Type B pancreatic cell (in vitro differentiated cells): Measurements from ENCODE around the gene MYO5C. TPM values are rescaled to one million over a fixed set of nuclear protein-coding genes. Genes with fewer than 3 reads are reported as not detected.

Experiments
- DNase-seq: peaks from one replicate; pipeline ENCODE4 v3.0.0; 2021; ENCODE audit warnings: mixed read lengths; ENCODE audit not compliant: unreplicated experiment; ENCODE audit errors: extremely low spot score
- H3K27ac Mint-ChIP-seq: 2 replicates; pipeline ENCODE4 v1.8.0; 2021; ENCODE audit warnings: mild to moderate bottlenecking, mixed read lengths
- H3K27me3 Mint-ChIP-seq: 2 replicates; pipeline ENCODE4 v1.8.0; 2021; ENCODE audit warnings: mixed read lengths
- H3K36me3 Mint-ChIP-seq: 2 replicates; pipeline ENCODE4 v1.8.0; 2021; ENCODE audit warnings: mixed read lengths
- H3K4me1 Mint-ChIP-seq: one replicate; pipeline ENCODE4 v1.8.0; 2021; ENCODE audit warnings: mixed read lengths; ENCODE audit not compliant: unreplicated experiment
- H3K4me3 Mint-ChIP-seq: 2 replicates; pipeline ENCODE4 v1.8.0; 2021; ENCODE audit warnings: mild to moderate bottlenecking, mixed read lengths
- H3K9me3 Mint-ChIP-seq: 2 replicates; pipeline ENCODE4 v1.8.0; 2021; ENCODE audit warnings: mixed read lengths
- CTCF ChIP-seq: fragments of 200-600 bp; sonication (generic); conservative IDR thresholded peaks from 2 replicates; pipeline ENCODE4 v1.5.0; 2021; ENCODE audit warnings: antibody characterized with exemption, mild to moderate bottlenecking
- total RNA-seq: library from RNA; stranded (reverse); gene quantifications from 2 replicates; pipeline ENCODE4 v1.2.1, GENCODE V29; 2021; ENCODE audit warnings: low replicate concordance

Gene MYO5C
- total RNA-seq, 1 donor from 2014 or later = 17.5 TPM

- no peak for DNase-seq
- Mint-ChIP-seq H3K9me3 (no peaks in the 10 kb centered on the region), H3K27me3 (no peaks in the 10 kb centered on the region), H3K4me1 (peaks cover 6% of the 10 kb centered on the region), H3K36me3 (peaks cover 8% of the 10 kb centered on the region), H3K4me3 (no peak overlapping the region), H3K27ac (no peak overlapping the region)
- no peak for TF ChIP-seq CTCF
Observed at GRCh38 chr15:52282418-52282817, 13.2 kb downstream of the MYO5C start.

- H3K27me3 Mint-ChIP-seq = no peaks in the 10 kb centered on the region
- no peak overlapping the region for H3K4me3 Mint-ChIP-seq
- H3K9me3 Mint-ChIP-seq = no peaks in the 10 kb centered on the region
- DNase-seq = no peak
- H3K4me1 Mint-ChIP-seq = no peaks in the 10 kb centered on the region
- H3K27ac Mint-ChIP-seq = no peak overlapping the region
- TF ChIP-seq CTCF = no peak
- H3K36me3 Mint-ChIP-seq = peaks cover 3% of the 10 kb centered on the region
Observed at GRCh38 chr15:52281085-52282035, 14.2 kb downstream of the MYO5C start.

GRCh38 chr15:52280326-52281084 is 15.1 kb downstream of the MYO5C start:
- Mint-ChIP-seq H3K9me3 (no peaks in the 10 kb centered on the region), H3K4me1 (no peaks in the 10 kb centered on the region), H3K27me3 (no peaks in the 10 kb centered on the region), H3K4me3 (no peak overlapping the region), H3K36me3 (peaks cover 3% of the 10 kb centered on the region), H3K27ac (no peak overlapping the region)
- DNase-seq = no peak
- no peak for TF ChIP-seq CTCF

GRCh38 chr15:52278636-52279367 is 16.8 kb downstream of the MYO5C start:
- no peak for TF ChIP-seq CTCF
- H3K36me3 Mint-ChIP-seq = no peaks in the 10 kb centered on the region
- no peaks in the 10 kb centered on the region for H3K9me3 Mint-ChIP-seq
- H3K27ac Mint-ChIP-seq = no peak overlapping the region
- no peaks in the 10 kb centered on the region for H3K27me3 Mint-ChIP-seq
- no peak overlapping the region for H3K4me3 Mint-ChIP-seq
- no peak for DNase-seq
- H3K4me1 Mint-ChIP-seq = no peaks in the 10 kb centered on the region

GRCh38 chr15:52278135-52278534 is 17.5 kb downstream of the MYO5C start:
- no peak overlapping the region for H3K27ac Mint-ChIP-seq
- DNase-seq = no peak
- no peaks in the 10 kb centered on the region for H3K27me3 Mint-ChIP-seq

More at GRCh38 chr15:52278135-52278534, 17.5 kb downstream of the MYO5C start:
- no peak for TF ChIP-seq CTCF
- no peak overlapping the region for H3K4me3 Mint-ChIP-seq
- no peaks in the 10 kb centered on the region for H3K4me1 Mint-ChIP-seq
- no peaks in the 10 kb centered on the region for H3K9me3 Mint-ChIP-seq
- H3K36me3 Mint-ChIP-seq = no peaks in the 10 kb centered on the region
